Subcutaneous abdominal adipose tissue (tissue), 5 donors: ENCODE data around the gene CBLIF.
"Not testable (repeated sequence)": the region's sequence is repeated elsewhere in the genome, so short reads cannot be mapped to it uniquely, and the experiment has no call there.

Experiments used
- H3K27ac ChIP-seq: one replicate; pipeline ENCODE4 v1.7.0; 2013; ENCODE audit warnings: low read depth, mild to moderate bottlenecking, inconsistent platforms, low read length, moderate library complexity
- H3K27me3 ChIP-seq, 5 donors: one replicate each; pipeline ENCODE4 v1.7.0; 2013; ENCODE audit warnings: low read length in 5 of 5, inconsistent platforms in 1 of 5; ENCODE audit not compliant: control insufficient read depth in 5 of 5, insufficient read depth in 4 of 5
- H3K36me3 ChIP-seq, 5 donors: one replicate each; pipeline ENCODE4 v1.7.0; 2013; ENCODE audit warnings: low read length in 5 of 5; ENCODE audit not compliant: control insufficient read depth in 5 of 5, insufficient read depth in 5 of 5
- H3K4me1 ChIP-seq, 5 donors: one replicate each; pipeline ENCODE4 v1.7.0; 2013; ENCODE audit warnings: low read length in 5 of 5, mild to moderate bottlenecking in 3 of 5, moderate library complexity in 1 of 5; ENCODE audit not compliant: control insufficient read depth in 5 of 5, insufficient read depth in 5 of 5
- H3K4me3 ChIP-seq, 5 donors: one replicate each; pipeline ENCODE4 v1.7.0; 2013; ENCODE audit warnings: low read length in 5 of 5, low read depth in 1 of 5
- H3K9ac ChIP-seq, 5 donors: one replicate each; pipeline ENCODE4 v1.7.0; 2013; ENCODE audit warnings: low read length in 5 of 5, mild to moderate bottlenecking in 4 of 5, moderate library complexity in 3 of 5
- H3K9me3 ChIP-seq, 5 donors: one replicate each; pipeline ENCODE4 v1.7.0; 2013; ENCODE audit warnings: low read length in 5 of 5; ENCODE audit not compliant: control insufficient read depth in 5 of 5
- donor health status: healthy.
- donor health status: healthy.
- donor health status: healthy.
- donor health status: healthy.
- donor health status: healthy.

The CBLIF gene

DNA sequence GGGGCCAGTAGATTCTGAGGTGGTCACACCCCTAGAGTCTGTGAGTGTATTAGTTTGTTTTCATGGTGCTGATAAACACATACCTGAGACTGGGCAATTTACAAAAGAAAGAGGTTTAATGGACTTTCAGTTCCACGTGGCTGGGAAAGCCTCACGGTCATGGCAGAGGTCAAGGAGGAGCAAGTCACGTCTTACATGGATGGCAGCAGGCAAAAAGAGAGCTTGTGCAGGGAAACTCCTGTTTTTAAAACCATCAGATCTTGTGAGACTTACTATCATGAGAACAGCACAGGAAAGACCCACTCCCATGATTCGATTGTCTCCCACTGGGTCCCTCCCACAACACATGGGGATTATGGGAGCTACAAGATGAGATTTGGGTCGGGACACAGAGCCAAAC is 60.9 kb downstream of the CBLIF start:
- not testable (repeated sequence) for H3K9me3 ChIP-seq, H3K27me3 ChIP-seq, H3K4me3 ChIP-seq, H3K27ac ChIP-seq, H3K9ac ChIP-seq
- peaks cover 0 to 21% (median 11%) of the 10 kb centered on the region in 5 donors for H3K36me3 ChIP-seq
- H3K4me1 ChIP-seq = peaks cover 0 to 15% (median 8%) of the 10 kb centered on the region in 5 donors

DNA sequence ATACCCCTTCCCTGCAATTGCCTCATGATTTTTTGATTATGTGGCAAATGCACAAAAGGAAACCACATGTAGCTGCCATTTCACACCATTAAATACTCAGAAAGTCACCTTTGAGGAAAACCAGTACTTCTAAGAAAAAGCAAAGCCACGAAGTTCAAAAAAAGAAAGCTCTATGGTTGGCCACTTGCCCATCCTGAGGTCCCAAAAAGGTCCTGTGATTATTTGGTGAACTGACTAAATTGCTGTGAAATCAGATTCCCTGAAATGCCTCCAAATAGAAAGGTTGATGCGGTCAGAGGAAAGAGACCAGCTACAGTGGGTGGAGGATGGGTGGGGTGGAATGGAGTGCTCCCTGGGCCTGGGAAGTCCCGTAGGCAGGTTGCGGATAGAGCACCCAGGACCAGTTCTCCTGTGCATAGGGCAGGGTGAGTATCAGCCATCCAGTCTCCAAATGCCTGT is 61.6 kb downstream of the CBLIF start:
- Histone ChIP-seq H3K9ac (no peak overlapping the region), H3K4me1 (peaks cover 0 to 15% (median 8%) of the 10 kb centered on the region in 5 donors), H3K27me3 (no peaks in the 10 kb centered on the region), H3K4me3 (no peak overlapping the region), H3K27ac (no peak overlapping the region), H3K9me3 (no peaks in the 10 kb centered on the region), H3K36me3 (peaks cover 0 to 18% (median 8%) of the 10 kb centered on the region in 5 donors)

DNA sequence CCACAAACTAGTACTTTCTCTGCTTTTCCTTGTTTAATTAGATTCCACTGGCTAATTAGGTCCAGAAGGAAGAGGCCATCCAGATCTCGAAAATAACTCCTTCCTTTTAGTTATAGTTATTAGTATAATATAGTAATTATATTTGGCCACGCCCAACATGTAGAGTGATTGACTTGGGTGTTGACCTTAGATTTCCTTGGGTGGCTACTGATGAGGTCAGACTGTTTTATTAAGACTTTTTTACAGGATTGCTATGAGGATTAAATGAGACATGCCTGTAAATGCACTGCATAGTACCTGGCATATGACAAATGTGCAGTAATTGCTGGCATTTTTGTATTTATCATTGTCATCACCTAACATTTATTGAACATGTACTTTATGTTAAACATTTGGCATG is 63.2 kb downstream of the CBLIF start:
- Histone ChIP-seq H3K4me3 (no peak overlapping the region), H3K27me3 (no peaks in the 10 kb centered on the region), H3K9ac (no peak overlapping the region), H3K36me3 (peaks cover 0 to 8% (median 1%) of the 10 kb centered on the region in 5 donors), H3K9me3 (no peaks in the 10 kb centered on the region), H3K4me1 (peaks cover 0 to 7% (median 6%) of the 10 kb centered on the region in 5 donors), H3K27ac (no peak overlapping the region)

DNA sequence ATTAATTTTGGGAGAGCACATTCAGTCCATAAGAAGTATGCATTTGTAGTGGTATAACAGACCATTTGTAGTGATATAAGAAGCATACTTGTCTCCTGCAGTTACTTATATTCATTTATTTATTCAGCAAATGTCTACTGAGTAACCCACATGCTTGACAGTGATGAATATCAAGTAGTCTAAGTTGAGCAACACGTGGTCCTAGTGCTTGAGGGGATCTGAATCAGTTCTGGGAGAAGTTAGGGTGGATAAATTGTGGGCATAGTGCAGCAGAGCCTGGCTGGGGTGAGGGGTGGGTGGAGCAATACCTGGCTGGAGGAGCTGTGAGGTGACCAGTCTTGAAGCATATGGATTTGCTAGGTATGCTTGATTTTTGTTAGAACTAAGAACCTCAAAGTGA is 65.8 kb downstream of the CBLIF start:
- Histone ChIP-seq H3K27ac (no peak overlapping the region), H3K4me1 (no peaks in the 10 kb centered on the region), H3K9me3 (no peaks in the 10 kb centered on the region), H3K9ac (no peak overlapping the region), H3K4me3 (no peak overlapping the region), H3K36me3 (peaks cover 3 to 17% (median 4%) of the 10 kb centered on the region in 5 donors), H3K27me3 (no peaks in the 10 kb centered on the region)
